NCI-H748 (cell line): ENCODE measurements around the gene BMPR2.
"Not testable (repeated sequence)": the region's sequence is repeated elsewhere in the genome, so short reads cannot be mapped to it uniquely, and the experiment has no call there.

Source experiments
- DNase-seq: peaks from one replicate; lab custom pipeline; 2025; ENCODE audit not compliant: unreplicated experiment; lab: John Stamatoyannopoulos, UW

The BMPR2 gene

DNA sequence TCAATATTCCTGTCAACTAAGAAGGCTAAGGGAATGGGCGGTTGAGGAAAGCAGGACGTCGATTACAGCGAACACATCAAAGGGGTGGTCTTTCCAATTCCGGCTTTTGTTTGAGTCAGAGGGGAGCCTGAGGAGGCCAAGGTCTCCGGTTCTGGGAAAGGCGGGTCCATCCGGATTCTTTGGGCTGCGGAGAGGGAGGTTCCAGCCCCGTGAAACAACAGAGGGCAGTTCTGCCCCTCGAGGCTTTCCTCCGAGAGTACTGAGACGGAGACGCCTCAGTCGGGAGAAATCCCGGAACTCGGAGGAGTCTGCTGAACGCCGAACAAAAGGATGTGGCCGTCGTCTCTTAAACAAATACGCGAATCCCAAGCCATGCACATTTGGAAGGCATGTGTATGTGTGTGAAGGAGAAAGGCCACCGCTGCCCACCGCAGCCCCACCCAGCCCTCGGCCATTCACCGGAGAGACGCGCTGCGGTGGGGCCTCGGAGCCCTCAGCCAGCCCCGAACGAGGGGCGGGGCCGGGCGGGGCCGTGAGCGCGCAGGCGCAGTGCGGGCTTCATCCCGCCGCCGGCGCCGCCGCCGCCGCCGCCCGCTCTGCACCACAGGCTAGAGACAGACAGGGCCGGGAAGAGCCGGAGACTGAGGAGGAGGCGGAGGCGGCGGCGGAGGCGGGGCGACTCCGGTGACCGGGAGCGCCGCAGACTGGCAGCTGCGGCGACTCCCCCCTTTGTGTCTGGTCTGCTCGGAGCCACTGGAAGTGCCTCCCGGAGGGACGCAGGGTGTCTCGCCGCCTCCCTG is at the start of gene BMPR2:
Gene BMPR2 (plus strand): TSS at position 719 of the 800 bp plus-strand sequence. CDS start 1,148 bp downstream, outside the sequence.
- peak; percentile 98 for DNase-seq

DNA sequence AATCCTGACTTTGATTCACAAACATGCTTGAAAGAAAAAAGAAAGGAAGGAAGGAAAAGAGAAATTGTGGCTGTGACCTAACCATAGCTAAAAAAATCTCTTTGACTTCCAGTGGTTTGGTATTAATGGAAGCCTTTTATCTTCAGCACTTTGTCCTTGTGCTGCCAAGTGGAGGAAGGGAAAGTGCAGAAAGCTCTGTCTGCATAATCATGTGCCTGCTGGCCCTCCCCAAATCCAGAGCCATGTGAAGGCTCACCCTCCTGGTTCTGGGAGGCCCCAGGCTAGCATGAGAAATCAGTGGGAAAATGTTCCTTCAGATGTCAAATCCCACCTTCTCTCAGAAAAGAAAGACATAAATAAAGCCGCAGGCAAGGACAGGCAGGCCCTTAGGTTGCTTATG is 48.3 kb upstream of the BMPR2 start:
- no peak for DNase-seq

DNA sequence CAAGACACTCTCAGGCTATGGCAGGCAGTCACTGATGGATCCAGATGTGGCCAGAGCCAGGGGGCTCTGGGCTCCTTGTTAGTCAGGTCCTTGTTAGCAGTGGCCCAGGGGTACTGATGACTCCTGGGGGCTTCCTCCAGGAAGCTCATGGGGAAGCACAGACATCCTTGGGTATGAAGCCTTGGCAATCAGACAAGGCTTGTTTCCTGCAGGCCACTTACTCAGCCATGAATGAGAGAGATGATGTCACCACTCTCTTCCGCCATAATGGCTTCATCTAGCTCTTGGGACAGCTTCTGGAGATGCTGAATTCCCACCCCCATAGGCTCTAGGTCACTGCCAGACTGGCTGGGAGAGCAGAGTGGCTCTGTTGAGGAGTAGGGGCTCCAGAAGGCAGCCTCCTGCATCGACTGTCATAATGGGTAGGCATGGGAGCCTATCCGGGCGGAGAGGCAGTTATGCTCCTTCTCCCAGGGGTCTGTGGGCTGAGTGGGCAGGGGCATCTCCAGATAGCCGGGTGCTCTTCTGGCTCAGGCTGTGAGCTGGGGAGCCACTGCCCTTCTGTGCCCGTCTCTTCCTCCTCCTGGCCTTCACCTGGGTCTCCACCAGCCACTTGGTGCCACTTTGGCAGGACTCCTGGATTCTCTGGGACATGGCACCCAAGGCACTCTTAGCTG is 40.2 kb upstream of the BMPR2 start:
- no peak for DNase-seq

DNA sequence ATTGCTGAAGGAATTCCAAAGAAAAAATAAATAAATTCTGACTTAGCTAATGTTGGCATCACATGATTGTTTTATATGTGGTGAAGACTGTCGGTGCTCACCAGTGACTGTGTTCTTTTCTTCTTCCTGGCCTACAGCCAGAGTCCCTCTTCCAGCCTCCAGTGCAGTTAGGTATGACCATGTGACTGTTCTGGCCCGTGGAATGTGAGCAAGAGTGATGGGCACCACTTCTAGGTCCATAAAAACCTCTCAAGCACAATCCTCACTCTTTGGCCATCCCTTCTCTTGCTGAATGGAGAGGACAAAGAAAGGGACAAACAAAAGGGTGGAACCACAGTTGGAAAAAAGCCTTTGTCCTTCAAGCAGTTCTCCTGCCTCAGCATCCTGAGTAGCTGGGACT is 39.0 kb upstream of the BMPR2 start:
- DNase-seq = no peak

DNA sequence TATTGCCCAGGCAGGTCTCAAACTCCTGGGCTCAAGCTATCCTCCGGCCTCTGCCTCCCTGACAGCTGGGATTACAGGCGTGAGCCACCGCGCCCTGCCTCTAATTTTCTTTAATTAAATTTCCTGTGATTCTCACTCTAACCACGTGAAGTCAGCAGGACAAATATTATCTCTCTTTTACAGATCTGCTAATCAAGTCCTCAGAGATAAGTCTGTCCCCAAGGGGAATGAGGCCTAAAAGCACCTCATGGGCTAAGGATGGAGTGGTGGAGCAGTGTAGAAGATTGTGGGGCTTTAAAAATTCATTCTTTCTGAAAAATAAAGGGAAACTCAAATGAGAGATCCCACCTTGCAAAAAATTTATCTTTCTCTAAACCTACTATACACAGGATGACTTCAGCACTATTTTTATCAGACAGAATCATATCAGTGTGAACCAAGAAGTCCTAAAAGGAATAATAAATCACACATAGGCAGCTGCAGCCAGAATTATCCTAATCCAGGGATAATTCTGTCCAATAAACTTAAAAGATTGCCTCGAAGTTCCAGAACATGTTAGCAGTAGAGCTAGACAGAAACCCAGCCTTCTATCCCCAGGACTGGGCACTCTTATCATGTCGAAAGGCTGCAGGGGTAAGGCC is 38.3 kb upstream of the BMPR2 start:
- DNase-seq = no peak

DNA sequence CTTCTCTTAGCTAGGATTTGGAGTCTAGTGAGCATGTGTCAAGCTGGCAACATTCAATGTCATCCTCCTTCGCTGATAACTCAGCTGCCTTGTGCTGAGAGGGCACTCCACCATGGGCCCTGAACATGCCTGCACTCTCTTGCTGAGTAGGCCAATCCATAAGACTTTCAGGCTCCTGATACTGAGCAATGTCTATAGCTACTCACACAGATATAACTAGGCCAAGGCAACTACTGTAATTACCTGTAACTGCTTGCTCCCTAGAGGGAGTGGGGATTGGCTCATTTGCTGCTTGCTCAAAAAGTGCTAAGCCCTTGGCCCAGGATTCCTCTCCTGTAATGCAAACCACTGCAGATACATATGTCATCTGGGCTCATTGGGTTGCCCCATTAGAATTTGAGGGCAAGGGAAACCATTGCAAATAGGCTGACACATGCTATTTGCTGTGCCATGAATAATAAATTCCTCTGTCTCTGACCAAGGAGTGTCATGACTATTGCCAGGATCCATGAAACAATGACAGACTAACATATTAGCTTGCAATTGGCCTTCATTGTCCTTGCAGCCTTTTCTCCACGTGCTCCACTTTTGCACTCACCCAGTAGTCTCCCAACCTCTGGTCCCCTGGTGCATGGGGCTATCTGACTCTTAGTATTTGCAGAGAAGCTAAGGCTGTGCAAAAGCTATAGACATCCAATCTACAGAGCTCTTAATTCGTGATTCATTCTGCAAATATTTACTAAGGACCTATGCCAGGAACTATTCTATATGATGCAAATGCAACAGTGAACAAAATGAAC is 36.9 kb upstream of the BMPR2 start:
- peak; percentile 86 for DNase-seq

DNA sequence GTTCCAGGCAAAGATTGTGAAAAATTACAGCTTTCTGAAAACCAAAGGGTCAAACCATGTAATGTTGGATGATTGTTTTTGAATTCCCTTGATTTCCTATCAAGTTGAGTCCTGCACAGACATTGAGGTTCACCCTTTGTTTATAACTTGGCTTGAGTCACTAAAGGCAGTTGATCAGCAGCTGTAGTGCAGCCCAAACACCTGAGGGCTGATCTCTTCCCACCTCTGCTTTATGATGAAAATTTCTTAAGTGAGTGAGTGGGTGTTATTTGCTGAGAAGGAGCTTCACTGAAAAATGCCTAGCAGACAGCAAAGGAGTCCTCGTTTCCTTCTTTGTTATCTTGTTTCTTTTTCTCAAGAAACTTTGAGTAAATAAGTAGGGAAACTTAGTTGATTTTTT is 31.9 kb upstream of the BMPR2 start:
- DNase-seq = no peak

DNA sequence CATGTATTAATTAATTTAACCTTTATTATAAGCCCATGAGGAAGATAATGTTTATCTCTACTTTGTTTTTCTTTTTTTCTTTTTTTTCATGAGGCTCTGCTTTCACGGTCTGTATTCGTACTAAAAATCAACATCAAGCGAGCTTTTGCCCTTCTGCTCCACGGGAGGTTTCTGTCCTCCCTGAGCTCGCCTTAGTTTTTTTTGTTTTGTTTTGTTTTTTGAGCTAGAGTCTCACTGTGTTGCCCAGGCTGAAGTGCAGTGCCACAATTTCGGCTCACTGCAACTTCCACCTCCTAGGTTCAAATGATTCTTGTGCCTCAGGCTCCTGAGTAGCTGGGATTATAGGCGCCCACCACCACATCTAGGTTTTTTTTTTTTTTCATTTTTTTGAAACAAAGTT is 29.9 kb upstream of the BMPR2 start:
- no peak for DNase-seq

DNA sequence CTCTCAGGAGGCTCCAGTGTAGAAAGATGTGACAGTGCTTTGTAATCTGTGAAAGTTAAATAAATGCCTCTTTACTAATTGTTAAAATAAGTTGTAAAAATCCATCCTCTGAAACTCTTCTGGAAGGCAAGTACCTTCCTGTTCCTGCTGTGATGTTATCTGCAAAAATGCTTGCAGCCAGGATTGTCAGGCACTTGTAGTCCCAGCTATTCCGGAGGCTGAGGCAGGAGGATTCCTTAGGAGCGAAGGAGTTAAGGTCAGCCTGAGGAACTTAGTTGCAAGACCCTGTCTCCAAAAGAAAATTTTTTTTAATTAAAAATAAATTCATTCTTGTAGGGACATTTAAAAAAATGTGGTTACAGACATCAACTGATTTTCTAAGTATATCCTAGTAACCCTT is 22.7 kb upstream of the BMPR2 start:
- DNase-seq = no peak

DNA sequence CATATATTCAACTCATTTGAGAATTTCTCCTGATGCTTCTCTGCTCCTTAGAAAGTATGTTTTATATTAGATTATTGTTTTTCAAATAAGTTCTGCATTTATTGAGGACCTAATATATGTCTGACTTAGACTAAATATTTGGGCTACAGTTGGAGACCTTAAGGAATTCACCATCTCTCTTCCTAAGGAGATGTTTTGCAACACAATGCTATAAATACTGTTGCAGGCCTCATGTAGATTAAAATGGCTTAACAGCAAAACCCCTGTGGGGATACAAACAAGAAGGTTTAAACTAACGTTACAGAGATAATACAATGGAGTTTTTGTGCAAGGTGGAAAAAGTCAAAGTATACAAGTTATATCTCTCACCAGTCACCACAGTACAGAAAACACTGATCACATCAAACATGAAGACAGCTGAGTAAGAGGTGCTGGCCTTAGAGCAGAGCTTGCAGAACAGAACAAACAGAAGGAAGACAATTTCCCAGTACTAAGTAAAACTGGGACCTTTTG is 20.1 kb upstream of the BMPR2 start:
- no peak for DNase-seq

DNA sequence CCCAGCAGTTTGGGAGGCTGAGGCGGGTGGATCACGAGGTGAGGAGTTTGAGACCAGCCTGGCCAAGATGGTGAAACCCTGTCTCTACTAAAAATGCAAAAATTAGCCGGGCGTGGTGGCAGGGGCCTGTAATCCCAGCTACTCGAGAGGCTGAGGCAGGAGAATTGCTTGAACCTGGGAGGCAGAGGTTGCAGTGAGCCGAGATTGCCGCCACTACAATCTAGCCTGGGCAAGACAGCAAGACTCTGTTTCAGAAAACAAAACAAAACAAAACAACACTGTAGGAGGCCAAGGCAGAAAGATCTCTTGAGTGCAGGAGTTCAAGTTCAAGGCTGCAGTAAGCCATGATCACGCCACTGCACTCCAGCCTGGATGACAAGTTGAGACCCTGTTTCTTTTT is 17.2 kb upstream of the BMPR2 start:
- not testable (repeated sequence) for DNase-seq

DNA sequence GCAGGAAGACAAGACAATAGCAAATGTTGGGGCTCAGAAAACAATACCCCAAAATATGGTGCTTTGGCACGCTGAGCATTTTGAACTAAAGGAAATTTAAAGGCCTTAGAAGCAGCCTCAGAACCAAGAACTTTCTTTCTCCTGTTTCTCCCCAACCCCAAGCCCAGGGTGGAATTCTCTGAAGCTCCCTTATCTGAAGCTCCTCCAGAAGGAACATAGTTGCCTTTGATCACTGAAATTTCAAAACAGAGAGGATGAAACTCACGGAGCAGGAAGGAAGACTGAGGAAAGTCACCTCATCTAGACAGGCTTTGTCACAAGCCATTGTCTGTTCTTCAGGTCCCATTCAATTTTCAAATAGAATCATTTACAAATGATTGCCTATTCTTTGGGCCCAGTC is 15.5 kb upstream of the BMPR2 start:
- DNase-seq = no peak

DNA sequence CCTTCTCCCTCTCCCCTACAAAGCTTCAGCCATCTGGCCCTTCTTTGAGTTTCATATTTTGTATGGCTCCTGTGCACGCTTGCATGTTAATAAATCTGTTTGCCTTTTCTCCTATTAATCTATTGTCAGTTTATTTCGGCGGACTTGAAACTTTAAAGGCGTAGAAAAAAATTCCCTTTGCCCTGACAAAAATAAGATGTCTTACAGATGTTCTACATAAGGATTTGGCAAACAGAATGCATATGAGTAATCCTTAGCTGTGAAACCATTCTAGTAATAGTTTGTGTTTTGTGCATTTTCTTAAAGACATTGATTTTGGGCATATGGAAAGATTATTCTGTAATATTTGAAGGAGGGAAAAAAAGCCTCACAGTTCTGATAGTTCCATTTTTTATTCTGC is 15.0 kb upstream of the BMPR2 start:
- no peak for DNase-seq

DNA sequence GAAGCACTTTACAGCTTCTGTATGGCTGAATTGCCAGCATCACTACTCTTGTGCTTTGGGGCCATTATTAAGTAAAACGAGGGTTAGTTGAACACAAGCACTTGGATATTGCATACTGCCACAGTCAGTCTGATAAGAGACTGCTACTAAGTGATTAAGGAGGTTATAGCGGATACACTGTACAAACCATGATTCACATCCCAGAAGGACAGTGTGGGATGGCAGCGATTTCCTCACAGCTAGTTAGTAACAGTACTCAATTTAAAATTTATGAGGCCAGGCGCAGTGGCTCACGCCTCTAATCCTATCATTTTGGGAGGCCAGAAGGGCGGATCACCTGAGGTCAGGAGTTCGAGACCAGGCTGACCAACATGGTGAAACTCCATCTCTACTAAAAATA is 2.6 kb upstream of the BMPR2 start:
- DNase-seq = no peak

DNA sequence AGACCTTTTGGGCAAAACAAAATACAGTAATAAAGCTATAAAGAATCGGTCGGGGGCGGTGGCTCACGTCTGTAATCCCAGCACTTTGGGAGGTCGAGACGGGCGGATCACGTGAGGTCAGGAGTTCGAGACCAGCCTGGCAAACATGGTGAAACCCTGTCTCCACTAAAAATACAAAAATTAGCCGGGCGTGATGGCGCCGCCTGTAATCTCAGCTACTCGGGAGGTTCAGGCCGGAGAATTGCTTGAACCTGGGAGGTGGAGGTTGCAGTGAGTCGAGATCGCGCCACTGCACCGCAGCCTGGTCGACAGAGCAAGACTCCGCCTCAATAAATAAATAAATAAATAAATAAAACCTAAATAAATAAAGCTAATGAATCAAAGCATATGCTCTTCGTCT is 1.7 kb upstream of the BMPR2 start:
- DNase-seq = peak; percentile 15

DNA sequence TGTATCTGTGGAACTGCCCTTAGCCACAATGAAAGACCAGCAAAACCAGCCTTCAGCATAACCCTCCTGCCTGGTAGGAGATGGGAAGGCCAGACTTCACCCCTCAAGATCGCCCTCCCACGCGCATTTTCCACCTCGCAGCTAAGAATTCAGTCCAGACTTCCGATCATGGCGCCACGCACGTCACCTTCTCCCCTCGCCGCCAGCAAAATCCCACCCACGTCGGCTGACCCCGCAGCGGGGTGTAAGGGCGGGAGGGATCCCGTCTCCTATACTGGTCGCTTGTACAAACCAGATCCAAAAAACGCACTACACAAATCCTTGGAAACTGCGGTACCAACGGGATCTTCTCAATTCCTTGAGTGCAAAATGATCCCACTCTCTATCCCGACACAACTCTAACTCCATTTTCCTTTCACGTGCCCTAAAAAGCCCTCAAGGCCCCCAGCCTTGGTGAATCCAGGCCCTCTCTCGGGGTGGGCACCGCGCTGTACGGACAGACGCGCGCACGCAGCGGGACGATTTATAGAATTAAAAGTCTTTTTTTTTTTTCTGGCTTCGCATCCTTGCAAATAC is 1.0 kb upstream of the BMPR2 start:
- peak; percentile 80 for DNase-seq

DNA sequence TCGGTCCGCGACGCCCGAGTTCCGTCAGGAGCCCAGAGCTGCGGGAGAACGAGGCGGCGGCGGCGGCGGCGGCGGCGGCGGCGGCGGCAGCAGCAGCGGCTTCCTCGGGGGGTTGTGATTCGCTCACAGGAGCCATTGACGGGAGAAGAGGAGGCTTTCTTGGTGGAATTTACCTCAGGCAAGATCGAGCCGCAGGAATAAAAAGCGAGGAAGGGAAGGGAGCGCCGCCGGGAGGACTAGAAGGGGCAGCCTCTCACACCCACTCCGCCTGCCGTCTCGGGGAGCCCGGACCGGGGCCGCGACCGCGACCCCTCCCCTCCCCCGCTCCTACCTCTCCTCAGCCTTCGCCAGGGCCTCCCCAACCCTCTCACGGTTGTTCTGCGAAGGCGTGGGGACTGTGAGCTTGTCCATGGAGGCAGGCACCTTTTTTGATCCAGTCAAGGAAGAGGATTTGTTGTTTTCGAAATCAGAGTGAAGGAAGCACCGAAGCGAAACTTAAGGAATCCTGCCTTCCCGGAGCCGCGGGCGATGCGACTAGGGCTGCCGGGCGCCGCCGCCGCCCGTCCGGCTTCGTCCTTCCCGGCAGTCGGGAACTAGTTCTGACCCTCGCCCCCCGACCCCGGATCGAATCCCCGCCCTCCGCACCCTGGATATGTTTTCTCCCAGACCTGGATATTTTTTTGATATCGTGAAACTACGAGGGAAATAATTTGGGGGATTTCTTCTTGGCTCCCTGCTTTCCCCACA is 506 bp downstream of the BMPR2 start:
- peak; percentile 83 for DNase-seq

DNA sequence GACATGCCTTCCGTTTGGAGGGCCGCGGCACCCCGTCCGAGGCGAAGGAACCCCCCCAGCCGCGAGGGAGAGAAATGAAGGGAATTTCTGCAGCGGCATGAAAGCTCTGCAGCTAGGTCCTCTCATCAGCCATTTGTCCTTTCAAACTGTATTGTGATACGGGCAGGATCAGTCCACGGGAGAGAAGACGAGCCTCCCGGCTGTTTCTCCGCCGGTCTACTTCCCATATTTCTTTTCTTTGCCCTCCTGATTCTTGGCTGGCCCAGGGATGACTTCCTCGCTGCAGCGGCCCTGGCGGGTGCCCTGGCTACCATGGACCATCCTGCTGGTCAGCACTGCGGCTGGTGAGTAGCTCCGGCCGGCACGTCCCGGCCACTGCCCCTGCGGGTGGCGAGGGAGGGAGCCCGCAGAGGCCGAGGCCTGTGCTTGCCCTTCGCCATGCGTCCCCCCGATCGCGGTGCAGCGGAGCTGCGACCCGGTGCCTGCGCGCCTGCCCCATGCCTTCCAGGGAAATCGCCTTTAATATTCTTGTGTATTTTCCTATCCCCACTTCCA is 1.2 kb downstream of the BMPR2 start:
- peak; percentile 62 for DNase-seq

DNA sequence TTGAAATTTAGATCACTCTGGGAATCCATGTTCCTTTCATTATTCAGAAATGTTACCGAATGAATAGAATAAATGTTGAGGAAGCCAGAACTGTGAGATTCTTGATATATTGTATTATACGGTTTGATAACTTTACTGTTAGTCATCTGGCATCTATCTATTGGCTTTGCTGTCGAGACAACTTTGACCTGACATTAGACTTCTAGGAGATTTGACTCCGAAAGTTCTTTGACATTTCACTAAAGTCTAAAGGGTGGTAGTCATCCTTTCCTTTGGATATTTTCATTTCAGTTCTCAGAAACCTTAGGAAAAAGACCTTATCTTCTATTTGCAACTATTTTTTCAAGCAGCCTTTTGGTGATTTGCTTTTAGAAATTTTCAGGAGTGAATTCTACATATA is 1.9 kb downstream of the BMPR2 start:
- peak; percentile 13 for DNase-seq
